ENCODE data around the gene ZWILCH.
"Not testable (repeated sequence)": the region's sequence is repeated elsewhere in the genome, so short reads cannot be mapped to it uniquely, and the experiment has no call there.

ZWILCH gene

DNA sequence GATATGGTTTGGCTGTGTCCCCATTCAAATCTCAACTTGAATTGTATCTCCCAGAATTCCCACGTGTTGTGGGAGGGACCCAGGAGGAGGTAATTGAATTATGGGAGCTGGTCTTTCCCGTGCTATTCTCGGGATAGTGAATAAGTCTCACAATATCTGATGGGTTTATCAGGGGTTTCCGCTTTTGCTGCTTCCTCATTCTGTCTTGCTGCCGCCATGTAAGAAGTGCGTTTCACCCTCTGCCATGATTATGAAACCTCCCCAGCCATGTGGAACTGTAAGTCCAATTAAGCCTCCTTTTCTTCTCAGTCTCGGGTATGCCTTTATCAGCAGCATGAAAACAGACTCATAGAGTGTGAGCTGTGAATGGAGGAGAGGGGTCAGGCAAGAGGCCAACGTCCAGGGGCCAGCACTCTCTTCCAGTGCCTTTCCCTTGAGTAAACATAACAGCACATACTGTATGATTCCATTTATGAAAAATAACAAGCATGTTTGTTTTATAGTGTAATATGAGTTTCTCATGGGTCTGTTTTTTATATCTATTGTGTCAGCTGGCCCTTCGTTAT, 76.9 kb downstream of the ZWILCH start:
- DNase-seq (ENCODE audit: low spot score): no peak

DNA sequence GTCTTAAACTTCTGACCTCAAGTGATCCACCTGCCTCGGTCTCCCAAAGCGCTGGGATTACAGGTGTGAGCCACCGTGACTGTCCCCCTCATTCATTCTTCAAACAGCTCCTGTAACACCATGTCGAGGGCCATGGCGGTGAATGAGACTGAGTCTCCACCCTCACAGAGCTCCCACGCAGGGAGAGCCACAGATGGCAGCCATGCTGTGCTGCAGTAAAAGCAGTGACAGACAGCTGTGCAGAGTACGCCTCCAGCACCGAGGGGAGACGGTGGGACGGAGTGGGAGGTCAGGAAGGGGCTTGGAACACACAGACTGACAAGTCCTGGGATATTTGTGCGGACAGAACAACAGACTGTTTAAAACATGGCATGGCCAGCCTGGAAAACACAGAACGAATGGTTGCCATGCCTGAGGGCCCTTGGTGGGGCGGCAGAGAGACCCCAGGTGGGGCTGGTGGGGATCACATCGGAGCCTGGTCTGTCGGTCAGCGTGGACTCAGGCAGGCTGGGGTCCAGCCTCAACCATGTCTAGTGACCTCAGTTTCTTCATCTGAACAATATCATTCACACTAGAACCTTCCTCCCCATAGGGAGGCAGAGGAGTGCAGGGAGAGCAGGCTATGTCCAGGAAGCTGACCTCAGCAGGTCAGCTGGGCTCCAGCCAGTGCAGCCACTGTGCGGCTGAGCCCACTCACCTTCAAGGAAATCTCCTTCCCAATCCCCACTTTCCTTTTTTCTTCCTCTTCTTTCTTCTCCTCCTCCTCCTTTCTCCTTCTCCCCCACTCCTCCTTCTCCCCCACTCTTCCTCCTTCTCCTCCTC, 81.2 kb downstream of the ZWILCH start:
- DNase-seq (ENCODE audit: low spot score): no peak

- DNase-seq (ENCODE audit: low spot score): no peak
Measured at GRCh38 chr15:66587020-66587419, 81.9 kb downstream of the ZWILCH start.

GRCh38 chr15:66587749-66588148, 82.6 kb downstream of the ZWILCH start:
- DNase-seq (ENCODE audit: low spot score): no peak

DNA sequence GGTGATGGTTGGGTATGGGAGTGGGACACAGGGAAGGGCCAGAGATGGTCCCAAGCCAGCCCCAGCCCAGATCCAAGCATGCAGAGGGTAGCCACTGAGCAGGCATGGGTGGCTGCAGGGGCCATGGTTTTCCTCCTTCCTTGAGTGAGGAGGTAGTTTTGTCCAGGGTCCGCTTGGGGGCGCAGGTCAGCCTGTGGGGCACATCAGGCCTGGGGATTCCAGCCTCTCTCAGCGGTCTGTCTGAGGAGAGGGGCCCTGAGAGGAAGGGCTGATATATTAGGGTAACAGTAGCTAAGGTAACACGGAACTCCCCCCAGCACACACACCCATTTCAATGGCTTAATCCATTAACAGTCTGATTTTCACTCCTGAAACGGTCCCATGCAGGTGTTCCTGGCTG, 83.4 kb downstream of the ZWILCH start:
- DNase-seq (ENCODE audit: low spot score): no peak

DNA sequence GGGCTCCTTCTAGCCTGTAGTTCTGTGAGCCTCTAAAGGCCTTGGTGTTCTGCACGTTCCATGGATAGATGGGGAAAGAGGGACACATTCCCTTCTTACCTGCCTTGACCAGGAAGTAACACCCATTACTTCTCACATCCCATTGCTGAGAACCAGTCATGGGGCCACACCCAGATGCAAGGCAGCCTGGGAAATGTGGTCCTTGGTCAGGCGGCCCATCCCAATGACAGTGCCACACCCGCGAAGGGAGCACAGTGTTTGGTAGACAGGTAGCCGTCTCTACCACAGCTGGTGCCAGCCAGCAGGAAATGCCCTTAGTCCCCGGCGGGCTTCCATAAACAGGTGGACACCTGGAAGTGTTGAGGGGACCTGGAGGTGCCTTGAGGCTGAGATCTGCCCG, 83.8 kb downstream of the ZWILCH start:
- DNase-seq (ENCODE audit: low spot score): no peak

- not testable (repeated sequence) for DNase-seq (ENCODE audit: low spot score)
Measured at GRCh38 chr15:66589429-66589828, 84.3 kb downstream of the ZWILCH start.

- no peak for DNase-seq (ENCODE audit: low spot score)
Measured at GRCh38 chr15:66590435-66590834, 85.3 kb downstream of the ZWILCH start.

DNA sequence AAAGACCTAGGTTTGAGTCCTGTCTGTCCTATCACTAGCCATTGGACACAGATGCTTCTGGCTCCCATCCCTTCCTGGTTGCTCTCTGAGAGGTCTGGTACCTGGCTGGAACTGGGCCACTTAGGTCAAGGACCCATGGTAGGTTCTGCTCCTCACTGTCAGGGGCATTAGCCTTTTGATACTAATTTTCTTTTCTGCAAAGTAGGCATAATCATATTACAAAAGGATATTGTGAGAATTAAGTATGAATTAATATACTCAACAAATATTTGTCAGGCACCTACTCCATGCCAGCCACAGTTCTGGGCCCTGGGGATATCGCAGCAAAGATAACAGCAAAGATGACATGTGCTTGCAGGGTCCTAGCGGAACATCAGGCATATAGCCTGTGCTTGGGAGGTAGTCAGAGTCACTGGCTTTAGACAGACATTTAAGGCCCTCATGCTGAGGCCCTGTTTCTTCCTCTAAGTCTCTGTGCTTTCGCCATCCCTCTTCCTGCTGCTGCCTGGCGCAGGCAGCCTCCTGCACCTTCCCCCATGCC, 86.3 kb downstream of the ZWILCH start:
- DNase-seq (ENCODE audit: low spot score): no peak

DNA sequence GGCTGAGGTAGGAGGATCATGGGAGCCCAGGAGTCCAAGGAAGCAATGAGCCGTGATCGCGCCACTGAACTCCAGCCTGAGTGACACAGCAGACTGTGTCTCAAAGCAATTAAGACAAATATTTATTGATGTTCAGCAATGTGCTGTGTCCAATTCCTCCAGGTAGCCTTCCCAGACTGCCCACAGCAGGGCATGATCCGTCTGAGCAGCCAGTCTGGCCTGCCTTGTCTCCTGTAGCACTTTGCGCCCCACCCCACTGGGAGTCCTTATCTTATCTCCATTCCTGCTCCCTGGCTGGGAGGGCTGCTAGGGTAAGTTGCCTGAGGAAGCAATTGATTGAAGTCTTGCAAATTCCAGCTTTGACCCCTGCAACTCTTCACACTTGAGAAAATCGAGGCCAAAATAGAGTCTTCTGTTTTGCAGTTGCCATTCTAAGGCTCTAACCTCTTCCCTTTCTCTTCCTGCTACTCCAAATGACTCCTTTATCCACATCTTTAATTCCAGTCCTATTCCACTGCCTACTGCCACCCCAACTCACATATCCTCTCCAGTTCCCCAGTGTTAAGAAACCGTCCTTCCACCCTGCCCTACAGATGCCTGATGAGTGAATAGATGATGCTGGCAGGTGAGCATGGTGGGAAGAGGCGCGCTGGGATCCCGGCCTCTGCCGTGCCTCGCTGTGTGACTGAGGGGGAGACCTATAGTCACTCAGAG, 87.5 kb downstream of the ZWILCH start:
- DNase-seq (ENCODE audit: low spot score): no peak

GRCh38 chr15:66593219-66593780, 88.2 kb downstream of the ZWILCH start:
- DNase-seq (ENCODE audit: low spot score): no peak

- no peak for DNase-seq (ENCODE audit: low spot score)
Measured at GRCh38 chr15:66594344-66594743, 89.2 kb downstream of the ZWILCH start.

DNA sequence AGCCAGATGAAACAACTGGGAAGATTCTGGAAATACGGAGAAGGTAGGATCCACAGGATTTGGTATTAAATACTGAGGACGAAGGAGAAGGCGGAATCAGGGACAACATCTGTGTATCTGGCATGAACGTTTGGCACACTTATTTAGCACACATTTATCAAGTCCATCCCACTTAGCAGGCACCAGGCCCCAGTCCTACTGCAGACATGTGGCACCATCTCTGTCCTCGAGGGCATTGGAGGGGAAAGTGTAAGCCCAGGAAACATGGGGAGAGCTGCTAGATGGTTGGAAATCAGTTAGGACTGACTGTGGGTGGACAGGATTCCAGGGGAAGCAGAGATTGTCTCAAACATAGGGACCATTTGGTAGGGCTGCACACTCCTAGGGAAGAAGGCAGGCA, 89.7 kb downstream of the ZWILCH start:
- no peak for DNase-seq (ENCODE audit: low spot score)

GRCh38 chr15:66595332-66595731, 90.2 kb downstream of the ZWILCH start:
- no peak for DNase-seq (ENCODE audit: low spot score)

DNA sequence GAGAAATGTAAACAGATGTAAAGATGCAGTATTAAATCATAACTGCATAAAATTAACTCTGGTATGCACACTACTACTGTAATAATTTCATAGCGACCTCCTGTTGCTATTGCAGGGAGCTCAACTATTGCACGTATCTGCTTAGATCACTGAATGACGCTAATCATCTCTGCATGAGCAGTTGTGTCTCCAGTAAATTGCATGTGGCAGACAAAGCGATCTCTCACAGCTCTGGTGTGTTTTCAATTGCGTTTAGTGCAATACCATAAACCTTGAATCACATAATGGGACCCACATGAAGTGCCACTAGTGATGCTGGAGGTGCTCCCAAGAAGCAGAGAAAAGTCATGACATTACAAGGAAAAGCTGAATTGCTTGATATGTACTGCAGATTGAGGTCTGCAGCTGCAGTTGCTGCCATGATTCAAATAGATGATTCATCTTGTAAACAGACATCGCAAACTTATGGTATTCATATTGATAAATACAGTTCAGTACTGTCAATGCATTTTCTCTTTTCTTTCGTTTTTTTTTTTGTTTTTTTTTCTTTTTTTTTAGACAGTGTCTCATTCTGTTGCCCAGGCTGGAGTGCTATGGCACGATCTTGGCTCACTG, 90.9 kb downstream of the ZWILCH start:
- no peak for DNase-seq (ENCODE audit: low spot score)

GRCh38 chr15:66598095-66598815, 93.1 kb downstream of the ZWILCH start:
- no peak for DNase-seq (ENCODE audit: low spot score)
